Measurements from ENCODE around the gene PTPRK. TPM values are rescaled to one million over a fixed set of nuclear protein-coding genes. Genes with fewer than 3 reads are reported as not detected.
"Not testable (repeated sequence)": the region's sequence is repeated elsewhere in the genome, so short reads cannot be mapped to it uniquely, and the experiment has no call there.

Gene PTPRK
- polyA plus RNA-seq, 3 donors: 54.2 to 57.7 (median 56.0) TPM

DNA sequence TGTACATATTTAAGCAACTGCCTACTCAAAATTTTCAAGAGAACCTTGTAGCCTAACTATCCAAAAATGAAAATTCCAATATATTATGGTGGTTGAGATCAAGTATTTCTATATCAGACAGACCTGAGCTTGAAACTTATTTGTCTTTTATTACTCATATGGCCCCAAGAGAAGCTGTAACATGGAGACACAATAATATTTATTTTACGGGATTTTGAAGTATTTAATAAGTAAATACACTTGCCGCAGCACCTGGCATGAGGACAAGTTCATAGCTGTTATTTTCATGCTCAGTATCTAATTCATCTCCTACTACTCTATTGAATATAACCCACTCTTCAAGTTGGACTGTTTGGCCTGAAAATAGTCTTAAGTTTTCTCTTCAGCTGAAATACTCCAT is 28.0 kb downstream of the PTPRK start:
- no peak for DNase-seq (ENCODE audit: low read depth in 3 of 3, low spot score in 2 of 3)

GRCh38 chr6:128491610-128492206 is 28.7 kb downstream of the PTPRK start:
- DNase-seq (ENCODE audit: low read depth in 3 of 3, low spot score in 2 of 3): no peak

- DNase-seq (ENCODE audit: low read depth in 3 of 3, low spot score in 2 of 3): no peak
These were observed 29.3 kb downstream of the PTPRK start for GRCh38 chr6:128491100-128491581.

- DNase-seq (ENCODE audit: low read depth in 3 of 3, low spot score in 2 of 3): no peak
These were observed 32.7 kb downstream of the PTPRK start for GRCh38 chr6:128487746-128488145.

DNA sequence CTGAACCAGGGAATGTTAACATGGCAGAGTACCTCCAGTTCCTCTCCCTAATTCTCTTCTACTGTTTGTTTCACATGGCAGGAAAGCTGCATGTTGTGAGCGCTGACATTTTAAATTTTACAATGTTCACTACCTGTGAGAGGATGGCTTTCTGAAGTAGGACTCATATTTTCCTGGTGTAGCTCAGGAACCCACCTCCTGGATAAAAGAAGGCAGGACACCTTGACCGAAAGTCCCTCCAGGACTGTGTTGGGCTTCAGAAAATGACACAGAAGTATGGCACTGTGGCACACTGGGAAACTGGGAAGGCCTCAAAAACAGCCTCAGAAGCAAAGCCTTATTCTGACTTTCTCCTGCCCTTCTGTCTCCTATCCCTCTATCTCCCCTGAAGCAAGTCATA is 33.3 kb downstream of the PTPRK start:
- no peak for DNase-seq (ENCODE audit: low read depth in 3 of 3, low spot score in 2 of 3)

DNA sequence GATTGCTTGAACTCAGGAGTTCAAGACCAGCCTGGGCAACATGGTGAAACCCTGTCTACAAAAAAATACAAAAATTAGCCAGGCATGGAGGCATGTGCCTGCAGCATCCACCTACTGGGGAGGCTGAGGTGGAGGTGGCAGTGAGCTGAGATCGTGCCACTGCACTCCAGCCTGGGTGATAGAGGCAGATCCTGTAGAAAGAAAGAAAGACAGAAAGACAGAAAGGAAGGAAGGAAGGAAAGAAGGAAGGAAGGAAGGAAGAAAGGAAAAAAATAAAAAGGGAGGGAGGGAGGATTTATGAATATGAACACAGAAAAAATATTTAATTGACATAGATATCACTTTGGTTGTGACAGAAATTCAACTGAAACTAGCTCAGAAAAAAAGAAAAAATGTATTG is 33.8 kb downstream of the PTPRK start:
- DNase-seq (ENCODE audit: low read depth in 3 of 3, low spot score in 2 of 3): not testable (repeated sequence)

GRCh38 chr6:128483472-128484135 is 36.8 kb downstream of the PTPRK start:
- DNase-seq (ENCODE audit: low read depth in 3 of 3, low spot score in 2 of 3): no peak

- DNase-seq (ENCODE audit: low read depth in 3 of 3, low spot score in 2 of 3): no peak
These were observed 37.8 kb downstream of the PTPRK start for GRCh38 chr6:128482642-128483041.

GRCh38 chr6:128479991-128480390 is 40.4 kb downstream of the PTPRK start:
- DNase-seq (ENCODE audit: low read depth in 3 of 3, low spot score in 2 of 3): no peak

- no peak for DNase-seq (ENCODE audit: low read depth in 3 of 3, low spot score in 2 of 3)
These were observed 41.2 kb downstream of the PTPRK start for GRCh38 chr6:128479048-128479666.

GRCh38 chr6:128478230-128479047 is 42.0 kb downstream of the PTPRK start:
- no peak for DNase-seq (ENCODE audit: low read depth in 3 of 3, low spot score in 2 of 3)

DNA sequence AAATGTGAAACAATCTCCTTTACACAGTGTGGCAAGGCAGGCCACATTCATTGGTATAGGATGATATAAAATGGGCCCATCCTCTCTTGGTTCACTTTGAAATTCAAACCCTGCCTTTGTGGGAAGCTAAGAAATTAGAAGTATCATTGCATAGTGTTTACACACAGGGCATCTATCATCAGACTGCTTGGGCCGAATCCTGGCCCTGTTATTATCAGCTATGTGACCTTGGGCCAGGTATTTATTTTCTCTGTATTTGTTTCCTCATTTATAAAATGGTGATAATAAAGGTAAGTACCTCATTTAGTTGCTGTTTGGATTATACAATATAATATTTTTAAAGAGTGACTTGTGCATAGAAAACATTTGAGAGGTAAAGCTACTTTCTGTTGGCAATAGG is 45.5 kb downstream of the PTPRK start:
- DNase-seq (ENCODE audit: low read depth in 3 of 3, low spot score in 2 of 3): no peak

GRCh38 chr6:128474481-128474880 is 45.9 kb downstream of the PTPRK start:
- DNase-seq (ENCODE audit: low read depth in 3 of 3, low spot score in 2 of 3): no peak

- no peak for DNase-seq (ENCODE audit: low read depth in 3 of 3, low spot score in 2 of 3)
These were observed 48.5 kb downstream of the PTPRK start for GRCh38 chr6:128471907-128472306.

- DNase-seq (ENCODE audit: low read depth in 3 of 3, low spot score in 2 of 3): no peak
These were observed 54.7 kb downstream of the PTPRK start for GRCh38 chr6:128465368-128466343.

DNA sequence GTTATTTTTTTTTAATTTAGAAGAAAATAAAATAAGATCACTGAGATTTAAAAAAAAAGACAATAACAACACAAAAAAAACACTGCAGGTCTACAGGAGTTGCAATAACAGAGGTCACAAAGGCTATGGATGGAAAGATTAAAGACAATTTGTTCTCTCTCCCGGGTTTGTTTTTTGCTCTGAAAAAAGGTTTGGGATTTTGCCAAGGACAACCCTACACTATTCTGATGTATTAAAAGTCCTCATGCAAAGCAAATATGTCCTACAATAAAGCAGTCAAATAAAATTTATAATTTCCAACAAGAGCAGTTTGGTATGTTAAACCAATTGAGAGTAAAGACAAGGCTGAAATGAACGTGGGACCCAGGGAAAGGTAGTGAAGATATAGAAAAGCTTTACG is 55.6 kb downstream of the PTPRK start:
- DNase-seq (ENCODE audit: low read depth in 3 of 3, low spot score in 2 of 3): no peak

GRCh38 chr6:128463942-128464341 is 56.5 kb downstream of the PTPRK start:
- DNase-seq (ENCODE audit: low read depth in 3 of 3, low spot score in 2 of 3): no peak

GRCh38 chr6:128461501-128461900 is 58.9 kb downstream of the PTPRK start:
- DNase-seq (ENCODE audit: low read depth in 3 of 3, low spot score in 2 of 3): no peak

GRCh38 chr6:128456510-128457230 is 63.7 kb downstream of the PTPRK start:
- no peak for DNase-seq (ENCODE audit: low read depth in 3 of 3, low spot score in 2 of 3)
